Measurements from ENCODE around the gene ARF3.

Gene ARF3

GRCh38 chr12:48969160-48969771 is 12.0 kb upstream of the ARF3 start:
- TF ChIP-seq JUND (IDR thresholded peaks at IDR 0.05; ENCODE audit: low read depth), result no peak
- DNase-seq (ENCODE audit: low read depth in 1 of 2, low spot score in 1 of 2), result peak in 1 of 2 experiments; percentile 21
- in situ Hi-C loops (cut with HindIII; ENCODE audit: low pct_unique_long_range_greater_than_20kb, low sequenced_read_pairs), result no loop called here

DNA sequence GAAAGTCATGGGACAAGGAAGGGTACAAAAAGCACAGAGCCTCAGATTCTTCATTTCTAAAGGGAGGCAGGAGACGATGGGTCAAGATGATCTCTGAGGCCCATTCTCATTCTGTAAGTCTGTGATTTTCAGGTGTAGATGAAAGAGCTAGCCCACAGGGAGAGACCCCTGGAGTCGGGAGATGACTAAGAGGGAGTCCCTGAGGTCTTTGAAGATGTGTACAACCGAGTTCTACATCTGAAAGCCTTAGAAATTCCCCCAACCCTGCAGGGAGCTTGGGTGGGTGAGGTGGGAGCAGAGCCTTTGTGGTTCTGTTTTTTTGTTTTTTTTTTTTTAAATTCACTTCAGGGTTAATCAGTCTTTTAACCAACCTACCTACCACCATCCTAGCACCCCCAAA is 11.2 kb upstream of the ARF3 start:
- no peak for TF ChIP-seq JUND (IDR thresholded peaks at IDR 0.05; ENCODE audit: low read depth)
- in situ Hi-C loops (cut with HindIII; ENCODE audit: low pct_unique_long_range_greater_than_20kb, low sequenced_read_pairs), result no loop called here
- DNase-seq (ENCODE audit: low read depth in 1 of 2, low spot score in 1 of 2), result peak in 1 of 2 experiments; percentile 4

DNA sequence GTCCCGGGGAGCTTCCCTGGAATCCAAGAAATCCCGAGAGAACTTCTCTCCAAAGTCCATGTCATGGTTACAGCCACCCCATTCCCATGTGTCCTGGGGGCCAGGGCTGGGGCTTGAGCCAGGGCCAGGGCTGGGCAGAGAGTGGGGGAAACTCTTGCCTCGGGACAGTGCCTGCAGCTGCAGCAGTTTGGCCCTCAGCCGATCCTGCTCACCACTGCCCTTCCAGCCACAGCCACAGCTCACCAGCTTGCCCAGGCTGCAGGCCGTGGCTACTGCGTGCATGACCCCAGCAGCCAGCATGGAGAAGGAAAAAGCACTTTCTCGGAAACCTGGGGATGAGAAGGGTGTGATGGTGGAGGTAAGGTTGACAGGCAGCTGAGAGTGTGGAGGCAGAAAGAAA is 10.7 kb upstream of the ARF3 start:
- peak in 1 of 2 experiments; percentile 3 for DNase-seq (ENCODE audit: low read depth in 1 of 2, low spot score in 1 of 2)
- TF ChIP-seq JUND (IDR thresholded peaks at IDR 0.05; ENCODE audit: low read depth), result no peak
- in situ Hi-C loops (cut with HindIII; ENCODE audit: low pct_unique_long_range_greater_than_20kb, low sequenced_read_pairs), result no loop called here

GRCh38 chr12:48966177-48966895 is 9.0 kb upstream of the ARF3 start:
- TF ChIP-seq JUND (IDR thresholded peaks at IDR 0.05; ENCODE audit: low read depth), result no peak
- DNase-seq (ENCODE audit: low read depth in 1 of 2, low spot score in 1 of 2), result no peak
- in situ Hi-C loops (cut with HindIII; ENCODE audit: low pct_unique_long_range_greater_than_20kb, low sequenced_read_pairs), result no loop called here

GRCh38 chr12:48965298-48965838 is 8.1 kb upstream of the ARF3 start:
- DNase-seq (ENCODE audit: low read depth in 1 of 2, low spot score in 1 of 2), result peak; percentile 57 to 76
- no peak for TF ChIP-seq JUND (IDR thresholded peaks at IDR 0.05; ENCODE audit: low read depth)
- in situ Hi-C loops (cut with HindIII; ENCODE audit: low pct_unique_long_range_greater_than_20kb, low sequenced_read_pairs), result no loop called here

GRCh38 chr12:48961801-48962200 is 4.5 kb upstream of the ARF3 start:
- no peak for DNase-seq (ENCODE audit: low read depth in 1 of 2, low spot score in 1 of 2)
- in situ Hi-C loops (cut with HindIII; ENCODE audit: low pct_unique_long_range_greater_than_20kb, low sequenced_read_pairs), result no loop called here
- no peak for TF ChIP-seq JUND (IDR thresholded peaks at IDR 0.05; ENCODE audit: low read depth)

DNA sequence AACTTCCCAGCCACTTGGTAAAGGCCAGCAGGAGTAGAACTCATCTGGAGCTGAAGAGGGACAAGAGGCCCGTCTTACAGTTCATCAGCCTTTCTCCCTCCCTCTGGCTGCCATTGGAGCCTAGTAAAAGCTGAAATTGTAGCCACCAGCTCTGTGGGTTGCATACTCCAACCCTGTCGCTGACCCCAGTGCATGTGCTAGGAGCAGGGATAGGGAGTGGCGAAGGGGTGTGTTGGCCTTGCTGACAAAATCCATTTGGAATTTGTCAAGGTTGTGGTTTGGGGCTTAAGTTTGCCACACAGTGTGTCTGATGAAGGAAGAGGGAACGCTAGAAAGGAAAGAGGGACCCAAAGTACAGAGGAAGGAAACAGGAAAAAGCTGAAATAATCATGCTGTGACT is 4.0 kb upstream of the ARF3 start:
- in situ Hi-C loops (cut with HindIII; ENCODE audit: low pct_unique_long_range_greater_than_20kb, low sequenced_read_pairs), result no loop called here
- no peak for DNase-seq (ENCODE audit: low read depth in 1 of 2, low spot score in 1 of 2)
- no peak for TF ChIP-seq JUND (IDR thresholded peaks at IDR 0.05; ENCODE audit: low read depth)

DNA sequence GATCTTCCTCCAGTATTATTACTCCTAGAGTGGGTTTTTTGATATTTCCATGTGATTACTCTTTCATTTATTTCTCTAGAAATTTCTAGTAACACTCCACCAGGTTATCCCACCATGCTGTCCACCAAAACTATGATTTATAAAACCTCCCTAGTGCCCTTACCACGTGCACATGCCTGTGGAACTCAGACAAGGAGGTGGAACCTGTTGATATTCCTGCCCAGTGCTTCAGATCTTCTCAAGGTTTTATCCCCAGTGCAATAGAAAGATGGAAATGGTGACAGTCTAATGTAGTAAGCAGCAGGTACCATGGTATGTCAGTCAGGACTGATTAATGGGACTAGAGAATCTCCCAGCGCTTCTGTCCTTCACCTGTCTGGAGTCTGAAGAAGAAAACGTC is 3.5 kb upstream of the ARF3 start:
- DNase-seq (ENCODE audit: low read depth in 1 of 2, low spot score in 1 of 2), result no peak
- TF ChIP-seq JUND (IDR thresholded peaks at IDR 0.05; ENCODE audit: low read depth), result no peak
- in situ Hi-C loops (cut with HindIII; ENCODE audit: low pct_unique_long_range_greater_than_20kb, low sequenced_read_pairs), result no loop called here

- no peak for DNase-seq (ENCODE audit: low read depth in 1 of 2, low spot score in 1 of 2)
- no peak for TF ChIP-seq JUND (IDR thresholded peaks at IDR 0.05; ENCODE audit: low read depth)
- in situ Hi-C loops (cut with HindIII; ENCODE audit: low pct_unique_long_range_greater_than_20kb, low sequenced_read_pairs), result no loop called here
Observed at GRCh38 chr12:48958049-48958388, 732 bp upstream of the ARF3 start.

GRCh38 chr12:48956279-48957140 is 777 bp downstream of the ARF3 start:
- no peak for TF ChIP-seq JUND (IDR thresholded peaks at IDR 0.05; ENCODE audit: low read depth)
- in situ Hi-C loops (cut with HindIII; ENCODE audit: low pct_unique_long_range_greater_than_20kb, low sequenced_read_pairs), result no loop called here
- DNase-seq (ENCODE audit: low read depth in 1 of 2, low spot score in 1 of 2), result peak; percentile 94 to 98

- no peak for DNase-seq (ENCODE audit: low read depth in 1 of 2, low spot score in 1 of 2)
- no peak for TF ChIP-seq JUND (IDR thresholded peaks at IDR 0.05; ENCODE audit: low read depth)
- in situ Hi-C loops (cut with HindIII; ENCODE audit: low pct_unique_long_range_greater_than_20kb, low sequenced_read_pairs), result no loop called here
Observed at GRCh38 chr12:48954841-48955501, 2.3 kb downstream of the ARF3 start.

DNA sequence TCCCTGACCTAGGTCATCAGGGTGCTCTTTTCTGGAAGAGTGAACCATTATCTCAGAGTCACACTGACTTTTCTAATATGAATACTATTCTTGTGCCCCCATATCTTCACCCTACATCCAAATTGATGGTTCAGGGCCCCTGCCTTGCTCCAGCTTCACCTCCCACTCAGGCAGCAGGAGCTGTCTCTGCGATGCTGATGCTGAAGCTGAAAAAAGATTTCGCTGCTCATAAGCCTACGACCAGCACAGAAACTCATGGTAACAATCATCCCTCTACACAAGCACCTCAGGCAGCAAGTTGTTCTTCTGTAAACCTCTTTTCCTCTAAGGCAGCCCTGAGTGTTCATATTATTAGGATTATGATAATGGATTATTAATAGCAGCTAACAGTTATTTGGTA is 3.2 kb downstream of the ARF3 start:
- TF ChIP-seq JUND (IDR thresholded peaks at IDR 0.05; ENCODE audit: low read depth), result no peak
- in situ Hi-C loops (cut with HindIII; ENCODE audit: low pct_unique_long_range_greater_than_20kb, low sequenced_read_pairs), result no loop called here
- DNase-seq (ENCODE audit: low read depth in 1 of 2, low spot score in 1 of 2), result no peak

Measured in T47D (cell line).